ENCODE data around the gene IQGAP2. TPM values are rescaled to one million over a fixed set of nuclear protein-coding genes. Genes with fewer than 3 reads are reported as not detected.

IQGAP2 gene
- total RNA-seq, 1 experiment from 2014 or later, result 1.5 TPM

GRCh38 chr5:76696251-76696650 is 293.2 kb downstream of the IQGAP2 start:
- DNase-seq (ENCODE audit: unreplicated experiment), result no peak
- Mint-ChIP-seq H3K9me3 (ENCODE audit: unreplicated experiment) (no peaks in the 10 kb centered on the region), H3K27me3 (ENCODE audit: insufficient read depth, unreplicated experiment) (no peaks in the 10 kb centered on the region), H3K27ac (ENCODE audit: low read depth, unreplicated experiment) (peak overlapping the region; percentile 48), H3K4me3 (ENCODE audit: unreplicated experiment) (no peak overlapping the region), H3K4me1 (ENCODE audit: insufficient read depth, unreplicated experiment) (peaks cover 17% of the 10 kb centered on the region), H3K36me3 (ENCODE audit: insufficient read depth, unreplicated experiment) (peaks cover 4% of the 10 kb centered on the region)
- intact Hi-C loops (cut with micrococcal nuclease), result no loop called here
- no TSS peak for BruUV-seq (replicated peaks)
- POLR2A ChIA-PET, result interaction anchor here (0.6 to 0.9 kb wide), 3 partner anchors 9 to 1929 kb away, joined by 3 read pairs; partner anchors contain the start of genes GFM2 and NSA2
- CTCF ChIA-PET, result no interaction called here
- TF ChIP-seq, protein P1, sequence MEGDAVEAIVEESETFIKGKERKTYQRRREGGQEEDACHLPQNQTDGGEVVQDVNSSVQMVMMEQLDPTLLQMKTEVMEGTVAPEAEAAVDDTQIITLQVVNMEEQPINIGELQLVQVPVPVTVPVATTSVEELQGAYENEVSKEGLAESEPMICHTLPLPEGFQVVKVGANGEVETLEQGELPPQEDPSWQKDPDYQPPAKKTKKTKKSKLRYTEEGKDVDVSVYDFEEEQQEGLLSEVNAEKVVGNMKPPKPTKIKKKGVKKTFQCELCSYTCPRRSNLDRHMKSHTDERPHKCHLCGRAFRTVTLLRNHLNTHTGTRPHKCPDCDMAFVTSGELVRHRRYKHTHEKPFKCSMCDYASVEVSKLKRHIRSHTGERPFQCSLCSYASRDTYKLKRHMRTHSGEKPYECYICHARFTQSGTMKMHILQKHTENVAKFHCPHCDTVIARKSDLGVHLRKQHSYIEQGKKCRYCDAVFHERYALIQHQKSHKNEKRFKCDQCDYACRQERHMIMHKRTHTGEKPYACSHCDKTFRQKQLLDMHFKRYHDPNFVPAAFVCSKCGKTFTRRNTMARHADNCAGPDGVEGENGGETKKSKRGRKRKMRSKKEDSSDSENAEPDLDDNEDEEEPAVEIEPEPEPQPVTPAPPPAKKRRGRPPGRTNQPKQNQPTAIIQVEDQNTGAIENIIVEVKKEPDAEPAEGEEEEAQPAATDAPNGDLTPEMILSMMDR (IDR thresholded peaks at IDR 0.05; ENCODE audit: unreplicated experiment), result no peak

GRCh38 chr5:76697670-76698069 is 294.6 kb downstream of the IQGAP2 start:
- POLR2A ChIA-PET, result interaction anchor here (0.6 kb wide), 1 partner anchor 16 kb away, joined by 3 read pairs; no protein-coding TSS in a partner anchor
- H3K4me3 Mint-ChIP-seq (ENCODE audit: unreplicated experiment), result no peak overlapping the region
- peaks cover 19% of the 10 kb centered on the region for H3K4me1 Mint-ChIP-seq (ENCODE audit: insufficient read depth, unreplicated experiment)
- H3K27ac Mint-ChIP-seq (ENCODE audit: low read depth, unreplicated experiment), result no peak overlapping the region
- DNase-seq (ENCODE audit: unreplicated experiment), result no peak
- CTCF ChIA-PET, result interaction anchor here (0.6 to 0.8 kb wide), 4 partner anchors 8 to 285 kb away, joined by 3 to 4 read pairs (median 4); no protein-coding TSS in a partner anchor
- TF ChIP-seq, protein P1 (IDR thresholded peaks at IDR 0.05; ENCODE audit: unreplicated experiment), result no peak
- no peaks in the 10 kb centered on the region for H3K9me3 Mint-ChIP-seq (ENCODE audit: unreplicated experiment)
- intact Hi-C loops (cut with micrococcal nuclease), result no loop called here
- H3K27me3 Mint-ChIP-seq (ENCODE audit: insufficient read depth, unreplicated experiment), result no peaks in the 10 kb centered on the region
- no TSS peak for BruUV-seq (replicated peaks)
- peaks cover 4% of the 10 kb centered on the region for H3K36me3 Mint-ChIP-seq (ENCODE audit: insufficient read depth, unreplicated experiment)

GRCh38 chr5:76700571-76700970 is 297.5 kb downstream of the IQGAP2 start:
- DNase-seq (ENCODE audit: unreplicated experiment), result no peak
- intact Hi-C loops (cut with micrococcal nuclease), result loop anchor here (5.0 kb wide), 1 partner anchor 93 kb away; no protein-coding TSS in a partner anchor
- Mint-ChIP-seq H3K27ac (ENCODE audit: low read depth, unreplicated experiment) (no peak overlapping the region), H3K4me3 (ENCODE audit: unreplicated experiment) (no peak overlapping the region), H3K36me3 (ENCODE audit: insufficient read depth, unreplicated experiment) (peaks cover 4% of the 10 kb centered on the region), H3K9me3 (ENCODE audit: unreplicated experiment) (no peaks in the 10 kb centered on the region), H3K27me3 (ENCODE audit: insufficient read depth, unreplicated experiment) (no peaks in the 10 kb centered on the region), H3K4me1 (ENCODE audit: insufficient read depth, unreplicated experiment) (peaks cover 27% of the 10 kb centered on the region)
- TF ChIP-seq, protein P1 (IDR thresholded peaks at IDR 0.05; ENCODE audit: unreplicated experiment), result no peak
- POLR2A ChIA-PET, result interaction anchor here (0.6 to 3.7 kb wide), 10 partner anchors 8 to 1926 kb away, joined by 3 to 60 read pairs (median 4); partner anchors contain the start of gene F2RL1
- CTCF ChIA-PET, result interaction anchor here (0.7 to 1.9 kb wide), 5 partner anchors 8 to 26 kb away, joined by 3 to 6 read pairs (median 3); no protein-coding TSS in a partner anchor
- BruUV-seq (replicated peaks), result no TSS peak

- intact Hi-C loops (cut with micrococcal nuclease), result loop anchor here (5.0 kb wide), 1 partner anchor 94 kb away; no protein-coding TSS in a partner anchor
- H3K4me1 Mint-ChIP-seq (ENCODE audit: insufficient read depth, unreplicated experiment), result peaks cover 27% of the 10 kb centered on the region
- ChIA-PET POLR2A (interaction anchor here (0.6 to 3.7 kb wide), 9 partner anchors 9 to 118 kb away, joined by 3 to 60 read pairs (median 4); partner anchors contain the start of gene F2RL1), CTCF (interaction anchor here (1.0 to 1.9 kb wide), 4 partner anchors 9 to 18 kb away, joined by 3 to 6 read pairs (median 4); no protein-coding TSS in a partner anchor)
- TF ChIP-seq, protein P1 (IDR thresholded peaks at IDR 0.05; ENCODE audit: unreplicated experiment), result no peak
- peak overlapping the region; percentile 88 for H3K27ac Mint-ChIP-seq (ENCODE audit: low read depth, unreplicated experiment)
- H3K9me3 Mint-ChIP-seq (ENCODE audit: unreplicated experiment), result no peaks in the 10 kb centered on the region
- H3K27me3 Mint-ChIP-seq (ENCODE audit: insufficient read depth, unreplicated experiment), result no peaks in the 10 kb centered on the region
- DNase-seq (ENCODE audit: unreplicated experiment), result peak; percentile 99
- peaks cover 4% of the 10 kb centered on the region for H3K36me3 Mint-ChIP-seq (ENCODE audit: insufficient read depth, unreplicated experiment)
- BruUV-seq (replicated peaks), result no TSS peak
- H3K4me3 Mint-ChIP-seq (ENCODE audit: unreplicated experiment), result no peak overlapping the region
Observed at GRCh38 chr5:76701298-76701697, 298.2 kb downstream of the IQGAP2 start.
